K562 (cell line): ENCODE data around the gene PITHD1. TPM values are rescaled to one million over a fixed set of nuclear protein-coding genes. Genes with fewer than 3 reads are reported as not detected.

Experiments used
- CBFA2T3 ChIP-seq: fragments of 450-650 bp; IDR thresholded peaks from 2 replicates; pipeline ENCODE4 v1.6.1; 2017
- CHCHD3 ChIP-seq: fragments of 250-450 bp; sonication (Bioruptor Pico); IDR thresholded peaks from 2 replicates; pipeline ENCODE4 v2.1.2; 2022; ENCODE audit warnings: mild to moderate bottlenecking
- DEAF1 ChIP-seq: fragments of 450-650 bp; formaldehyde crosslinking; IDR thresholded peaks from 2 replicates; pipeline ENCODE4 v1.4.0; 2020; ENCODE audit warnings: mild to moderate bottlenecking, moderate library complexity
- FOS ChIP-seq: IDR thresholded peaks from 3 replicates; pipeline ENCODE4 v1.6.1; 2011; ENCODE audit not compliant: insufficient read length; ENCODE audit errors: extremely low read depth
- HMGN3 ChIP-seq: IDR thresholded peaks from 2 replicates; pipeline ENCODE4 v1.6.1; 2011; ENCODE audit warnings: borderline replicate concordance, low read depth, mild to moderate bottlenecking, mixed read lengths, low read length; ENCODE audit not compliant: insufficient read length; ENCODE audit errors: extremely low read depth
- MAZ ChIP-seq, 2 experiments: fragments of 450-650 bp in 1 of 2; sonication (generic) in 1 of 2; formaldehyde crosslinking; IDR thresholded peaks in 1 of 2; conservative IDR thresholded peaks in 1 of 2; 2 replicates each; pipeline versions ENCODE4 v1.4.0 to v1.5.0; 2020; ENCODE audit warnings: mild to moderate bottlenecking in 1 of 2, missing genetic modification reagents in 1 of 2
- NFE2 ChIP-seq: IDR thresholded peaks from 2 replicates; pipeline ENCODE4 v1.6.1; 2014; ENCODE audit warnings: antibody characterized with exemption, low read depth
- NFE2L1 ChIP-seq: fragments of 450-650 bp; IDR thresholded peaks from 2 replicates; pipeline ENCODE4 v1.6.1; 2016; ENCODE audit warnings: missing genetic modification characterization, low read depth, mild to moderate bottlenecking, missing compliant biosample characterization, moderate library complexity, borderline replicate concordance
- RBM15 ChIP-seq: fragments of 200-400 bp; formaldehyde crosslinking; IDR thresholded peaks from 2 replicates; pipeline ENCODE4 v1.6.1; 2018; ENCODE audit warnings: mild to moderate bottlenecking, low read length, moderate library complexity; ENCODE audit not compliant: insufficient read depth
- SP2 ChIP-seq: IDR thresholded peaks from 2 replicates; pipeline ENCODE4 v1.6.1; 2011; ENCODE audit warnings: mild to moderate bottlenecking, low read depth, low read length, moderate library complexity; ENCODE audit not compliant: poor library complexity, severe bottlenecking; ENCODE audit errors: extremely low read depth
- SRSF7 ChIP-seq: fragments of 200-400 bp; formaldehyde crosslinking; optimal IDR thresholded peaks from 2 replicates; pipeline ENCODE3; 2017; ENCODE audit warnings: mild to moderate bottlenecking, low read depth, low read length
- SRSF9 ChIP-seq: fragments of 200-400 bp; formaldehyde crosslinking; IDR thresholded peaks from 2 replicates; pipeline ENCODE4 v1.6.1; 2017; ENCODE audit warnings: low read depth, low read length, borderline replicate concordance
- ZBTB33 ChIP-seq: sonication (generic); formaldehyde crosslinking; IDR thresholded peaks from 2 replicates; pipeline ENCODE4 v1.8.1; 2023; ENCODE audit warnings: mild to moderate bottlenecking, missing genetic modification reagents
- ZNF766 ChIP-seq: fragments of 200-800 bp; sonication (Bioruptor generic); conservative IDR thresholded peaks from 2 replicates; pipeline ENCODE4 v1.6.1; 2016; ENCODE audit warnings: missing genetic modification characterization, missing compliant biosample characterization
- polyA plus RNA-seq, 8 experiments: library from polyadenylated mRNA; depleted of rRNA in 4 of 8; stranded (reverse) in 5 of 8; unstranded in 3 of 8; fragments of >200 nt; fragmentation: Nextera tagmentation in 2 of 8; fragmentation: Illumina TruSeq in 1 of 8; extraction: Ambion mirVana in 2 of 8; extraction: Trizol in 1 of 8; gene quantifications; 2 replicates each; pipeline versions ENCODE4 v1.2.1 to v1.2.3, GENCODE V29; 2011 to 2014; ENCODE audit warnings: inconsistent platforms in 1 of 8, missing spikeins in 1 of 8
- total RNA-seq, 7 experiments: library from RNA; depleted of rRNA in 6 of 7; stranded (reverse); fragments of >200 nt in 6 of 7; fragmentation: Illumina TruSeq in 2 of 7; extraction: Trizol in 2 of 7; gene quantifications; 2 replicates each; pipeline versions ENCODE4 v1.2.1 to v1.2.3, GENCODE V29; 2011 to 2021; ENCODE audit warnings: low replicate concordance in 1 of 7

Gene PITHD1
- total and polyA plus RNA-seq, 9 of the 15 experiments (the other 6 are each of a cell fraction or from before 2014, with no cell fraction given): 46.5 to 175 (median 149) TPM

GRCh38 chr1:23732363-23733224 is 45.6 kb upstream of the PITHD1 start (continued):
- TF ChIP-seq FOS: peak; percentile 35
- TF ChIP-seq SRSF7: no peak
- no peak for TF ChIP-seq DEAF1 (CRISPR knock-in tag)
- TF ChIP-seq RBM15: no peak
- TF ChIP-seq HMGN3: no peak
- no peak for TF ChIP-seq SP2
- TF ChIP-seq SRSF9: no peak
- TF ChIP-seq ZBTB33: peak; percentile 75; the same call in 1 of the 2 replicates
- TF ChIP-seq NFE2: peak; percentile 91
- TF ChIP-seq MAZ (CRISPR knock-in tag; conservative IDR thresholded peaks at IDR 0.05 in 1 of 2, IDR thresholded peaks at IDR 0.05 in 1 of 2): no peak
- no peak for TF ChIP-seq CBFA2T3
- peak; percentile 62; the same call in 1 of the 2 replicates for TF ChIP-seq NFE2L1 (tag)
- TF ChIP-seq CHCHD3 (CRISPR knock-in tag): no peak
- no peak for TF ChIP-seq ZNF766
